NCI-H1048 (cell line): ENCODE results near the gene FPGS.
"Not testable (repeated sequence)": the region's sequence is repeated elsewhere in the genome, so short reads cannot be mapped to it uniquely, and the experiment has no call there.

ENCODE experiments used
- DNase-seq: peaks from one replicate; lab custom pipeline; 2025; lab: John Stamatoyannopoulos, UW

Gene FPGS

GRCh38 chr9:127802576-127803443 is at the start of gene FPGS:
Gene FPGS (plus strand): TSS chr9:127802882. CDS start chr9:127802925, 43 bp downstream.
- peak; percentile 50 for DNase-seq

- DNase-seq, result no peak
These were observed 49.5 kb upstream of the FPGS start for GRCh38 chr9:127753148-127753547.

GRCh38 chr9:127753622-127754021 is 49.1 kb upstream of the FPGS start:
- no peak for DNase-seq

- DNase-seq, result no peak
These were observed 48.3 kb upstream of the FPGS start for GRCh38 chr9:127754099-127755060.

GRCh38 chr9:127755061-127756060 is 47.3 kb upstream of the FPGS start:
- no peak for DNase-seq

- DNase-seq, result no peak
These were observed 46.4 kb upstream of the FPGS start for GRCh38 chr9:127756233-127756632.

GRCh38 chr9:127756776-127757175 is 45.9 kb upstream of the FPGS start:
- DNase-seq, result not testable (repeated sequence)

- no peak for DNase-seq
These were observed 43.8 kb upstream of the FPGS start for GRCh38 chr9:127758843-127759242.

GRCh38 chr9:127761061-127761460 is 41.6 kb upstream of the FPGS start:
- DNase-seq, result no peak

GRCh38 chr9:127761491-127761956 is 41.2 kb upstream of the FPGS start:
- no peak for DNase-seq

GRCh38 chr9:127762111-127762676 is 40.5 kb upstream of the FPGS start:
- DNase-seq, result no peak

GRCh38 chr9:127763918-127764384 is 38.7 kb upstream of the FPGS start:
- DNase-seq, result no peak

GRCh38 chr9:127765418-127765817 is 37.3 kb upstream of the FPGS start:
- DNase-seq, result no peak

GRCh38 chr9:127767410-127767809 is 35.3 kb upstream of the FPGS start:
- no peak for DNase-seq

- no peak for DNase-seq
These were observed 34.8 kb upstream of the FPGS start for GRCh38 chr9:127767909-127768331.

GRCh38 chr9:127768698-127769097 is 34.0 kb upstream of the FPGS start:
- DNase-seq, result no peak

- no peak for DNase-seq
These were observed 33.6 kb upstream of the FPGS start for GRCh38 chr9:127769101-127769500.

GRCh38 chr9:127769929-127770582 is 32.6 kb upstream of the FPGS start:
- no peak for DNase-seq

- DNase-seq, result no peak
These were observed 32.1 kb upstream of the FPGS start for GRCh38 chr9:127770583-127770904.

GRCh38 chr9:127770905-127771569 is 31.6 kb upstream of the FPGS start:
- DNase-seq, result peak; percentile 93
